Measurements from ENCODE around the gene ICAM4.
"Not testable (repeated sequence)": the region's sequence is repeated elsewhere in the genome, so short reads cannot be mapped to it uniquely, and the experiment has no call there.

The ICAM4 gene

DNA sequence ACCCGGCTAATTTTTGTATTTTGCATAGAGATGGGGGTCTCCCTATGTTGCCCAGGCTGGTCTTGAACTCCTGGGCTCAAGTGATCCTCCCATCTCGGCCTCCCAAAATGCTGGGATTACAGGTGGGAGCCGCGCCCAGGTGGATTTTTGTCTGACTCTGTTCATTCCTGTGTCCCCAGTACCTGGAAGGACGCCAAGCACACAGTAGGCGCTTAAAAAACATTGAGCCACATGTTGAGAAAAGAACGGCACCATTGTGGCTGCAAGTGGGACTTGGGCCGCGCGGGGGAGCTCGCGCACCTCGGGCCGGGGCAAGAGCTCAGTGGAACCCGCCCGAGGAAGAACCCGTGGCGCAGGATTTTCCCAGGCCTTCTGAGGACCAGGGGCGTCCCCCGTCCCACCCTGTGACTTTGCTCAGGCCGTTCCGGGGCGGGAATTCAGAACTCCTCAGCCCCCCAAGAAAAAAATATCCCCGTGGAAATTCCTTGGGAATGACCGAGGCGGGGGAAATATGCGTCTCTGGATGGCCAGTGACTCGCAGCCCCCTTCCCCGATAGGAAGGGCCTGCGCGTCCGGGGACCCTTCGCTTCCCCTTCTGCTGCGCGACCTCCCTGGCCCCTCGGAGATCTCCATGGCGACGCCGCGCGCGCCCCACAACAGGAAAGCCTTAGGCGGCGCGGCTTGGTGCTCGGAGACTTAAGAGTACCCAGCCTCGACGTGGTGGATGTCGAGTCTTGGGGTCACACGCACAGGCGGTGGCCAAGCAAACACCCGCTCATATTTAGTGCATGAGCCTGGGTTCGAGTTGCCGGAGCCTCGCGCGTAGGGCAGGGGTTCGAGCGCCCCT is 17.2 kb upstream of the ICAM4 start:
- DNase-seq (ENCODE audit: low spot score): peak; percentile 80

DNA sequence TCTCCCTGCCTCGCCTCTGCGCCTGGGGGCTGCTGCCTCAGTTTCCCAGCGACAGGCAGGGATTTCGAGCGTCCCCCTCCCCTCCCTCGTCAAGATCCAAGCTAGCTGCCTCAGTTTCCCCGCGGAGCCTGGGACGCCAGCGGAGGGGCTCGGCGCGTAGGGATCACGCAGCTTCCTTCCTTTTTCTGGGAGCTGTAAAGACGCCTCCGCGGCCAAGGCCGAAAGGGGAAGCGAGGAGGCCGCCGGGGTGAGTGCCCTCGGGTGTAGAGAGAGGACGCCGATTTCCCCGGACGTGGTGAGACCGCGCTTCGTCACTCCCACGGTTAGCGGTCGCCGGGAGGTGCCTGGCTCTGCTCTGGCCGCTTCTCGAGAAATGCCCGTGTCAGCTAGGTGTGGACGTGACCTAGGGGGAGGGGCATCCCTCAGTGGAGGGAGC is 16.6 kb upstream of the ICAM4 start:
- DNase-seq (ENCODE audit: low spot score): peak; percentile 57

GRCh38 chr19:10270616-10271394 is 15.9 kb upstream of the ICAM4 start, which contains the start of gene ICAM1:
TSS of gene ICAM1 (plus strand) at chr19:10271120. CDS start at chr19:10271160, 40 bp downstream.
- DNase-seq (ENCODE audit: low spot score): peak; percentile 87

- DNase-seq (ENCODE audit: low spot score): peak; percentile 40
These were observed 15.1 kb upstream of the ICAM4 start for GRCh38 chr19:10271543-10272086.

- no peak for DNase-seq (ENCODE audit: low spot score)
These were observed 12.2 kb upstream of the ICAM4 start for GRCh38 chr19:10274589-10274988.

GRCh38 chr19:10277795-10278589 is 8.8 kb upstream of the ICAM4 start:
- no peak for DNase-seq (ENCODE audit: low spot score)

- no peak for DNase-seq (ENCODE audit: low spot score)
These were observed 7.8 kb upstream of the ICAM4 start for GRCh38 chr19:10278935-10279334.

DNA sequence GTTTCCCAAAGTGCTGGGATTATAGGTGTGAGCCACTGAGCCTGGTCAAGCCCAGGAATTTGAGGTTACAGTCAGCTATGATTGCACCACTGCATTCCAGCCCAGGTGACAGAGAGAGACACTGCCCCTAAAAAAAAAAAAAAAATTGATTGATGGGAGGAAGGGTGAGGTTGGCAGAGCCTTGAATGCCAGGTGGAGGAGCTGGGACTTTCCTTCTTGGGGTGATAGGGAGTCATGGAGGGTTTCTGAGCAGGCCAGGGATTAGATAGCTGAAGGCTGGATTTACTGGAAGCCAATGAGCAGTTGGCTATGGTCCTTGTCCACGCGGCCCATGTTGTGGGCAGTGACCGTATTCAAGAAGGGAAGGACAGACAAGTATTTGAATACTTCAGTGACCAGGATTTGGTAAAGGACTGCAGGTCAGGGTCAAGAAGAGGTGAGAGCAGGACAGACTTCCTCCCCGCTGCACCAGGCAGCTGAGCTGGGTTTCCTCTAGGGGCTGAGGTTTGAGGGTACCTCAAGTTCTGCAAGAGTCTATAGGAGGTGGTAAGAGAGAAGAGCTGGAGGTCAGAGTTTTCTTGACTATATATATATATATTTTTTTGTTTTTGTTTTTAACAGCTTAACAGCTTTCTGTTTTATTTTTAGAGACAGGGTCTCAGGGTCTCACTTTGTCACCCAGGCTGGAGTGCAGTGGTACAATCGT is 6.9 kb upstream of the ICAM4 start:
- no peak for DNase-seq (ENCODE audit: low spot score)

DNA sequence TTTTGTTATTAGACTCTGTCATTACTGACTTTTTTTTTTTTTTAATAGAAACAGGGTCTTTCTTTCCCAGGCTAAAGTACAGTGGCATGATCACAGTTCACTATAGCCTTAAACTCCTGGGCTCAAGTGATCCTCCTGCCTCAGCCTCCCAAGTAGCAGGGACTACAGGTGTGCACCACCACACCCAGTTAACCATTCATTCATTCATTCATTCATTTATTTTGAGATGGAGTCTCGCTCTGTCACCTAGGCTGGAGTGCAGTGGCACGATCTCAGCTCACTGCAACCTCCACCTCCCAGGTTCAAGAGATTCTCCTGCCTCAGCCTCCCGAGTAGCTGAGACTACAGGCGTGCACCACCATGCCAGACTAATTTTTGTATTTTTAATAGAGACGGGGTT is 4.7 kb upstream of the ICAM4 start:
- DNase-seq (ENCODE audit: low spot score): not testable (repeated sequence)

DNA sequence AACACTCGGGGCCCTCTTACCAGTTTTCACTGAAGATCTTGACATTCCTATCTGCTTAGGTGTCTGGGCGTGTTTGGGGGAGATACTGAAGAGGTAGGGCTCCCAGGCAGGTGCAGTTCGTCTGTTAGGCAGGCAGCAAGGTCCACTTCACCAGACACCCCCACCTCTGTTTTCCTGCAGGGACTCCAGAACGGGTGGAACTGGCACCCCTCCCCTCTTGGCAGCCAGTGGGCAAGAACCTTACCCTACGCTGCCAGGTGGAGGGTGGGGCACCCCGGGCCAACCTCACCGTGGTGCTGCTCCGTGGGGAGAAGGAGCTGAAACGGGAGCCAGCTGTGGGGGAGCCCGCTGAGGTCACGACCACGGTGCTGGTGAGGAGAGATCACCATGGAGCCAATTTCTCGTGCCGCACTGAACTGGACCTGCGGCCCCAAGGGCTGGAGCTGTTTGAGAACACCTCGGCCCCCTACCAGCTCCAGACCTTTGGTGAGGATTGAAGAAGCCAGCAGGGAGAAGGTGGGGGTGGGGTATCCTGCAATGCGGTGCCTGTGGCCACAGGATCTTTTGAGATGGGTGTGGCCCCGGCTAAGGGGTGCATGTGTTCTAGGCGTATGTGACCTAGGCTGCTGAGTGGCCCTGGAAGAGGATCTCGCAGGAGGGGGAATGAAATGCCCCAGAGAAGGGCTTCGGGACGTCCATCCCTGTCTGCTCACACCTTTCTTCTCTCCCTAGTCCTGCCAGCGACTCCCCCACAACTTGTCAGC is 3.3 kb upstream of the ICAM4 start:
- no peak for DNase-seq (ENCODE audit: low spot score)

GRCh38 chr19:10284065-10284959 is 2.4 kb upstream of the ICAM4 start:
- no peak for DNase-seq (ENCODE audit: low spot score)

- no peak for DNase-seq (ENCODE audit: low spot score)
These were observed 1.8 kb upstream of the ICAM4 start for GRCh38 chr19:10284960-10285278.

DNA sequence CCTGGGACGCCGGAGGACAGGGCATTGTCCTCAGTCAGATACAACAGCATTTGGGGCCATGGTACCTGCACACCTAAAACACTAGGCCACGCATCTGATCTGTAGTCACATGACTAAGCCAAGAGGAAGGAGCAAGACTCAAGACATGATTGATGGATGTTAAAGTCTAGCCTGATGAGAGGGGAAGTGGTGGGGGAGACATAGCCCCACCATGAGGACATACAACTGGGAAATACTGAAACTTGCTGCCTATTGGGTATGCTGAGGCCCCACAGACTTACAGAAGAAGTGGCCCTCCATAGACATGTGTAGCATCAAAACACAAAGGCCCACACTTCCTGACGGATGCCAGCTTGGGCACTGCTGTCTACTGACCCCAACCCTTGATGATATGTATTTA is 1.4 kb upstream of the ICAM4 start:
- DNase-seq (ENCODE audit: low spot score): no peak

DNA sequence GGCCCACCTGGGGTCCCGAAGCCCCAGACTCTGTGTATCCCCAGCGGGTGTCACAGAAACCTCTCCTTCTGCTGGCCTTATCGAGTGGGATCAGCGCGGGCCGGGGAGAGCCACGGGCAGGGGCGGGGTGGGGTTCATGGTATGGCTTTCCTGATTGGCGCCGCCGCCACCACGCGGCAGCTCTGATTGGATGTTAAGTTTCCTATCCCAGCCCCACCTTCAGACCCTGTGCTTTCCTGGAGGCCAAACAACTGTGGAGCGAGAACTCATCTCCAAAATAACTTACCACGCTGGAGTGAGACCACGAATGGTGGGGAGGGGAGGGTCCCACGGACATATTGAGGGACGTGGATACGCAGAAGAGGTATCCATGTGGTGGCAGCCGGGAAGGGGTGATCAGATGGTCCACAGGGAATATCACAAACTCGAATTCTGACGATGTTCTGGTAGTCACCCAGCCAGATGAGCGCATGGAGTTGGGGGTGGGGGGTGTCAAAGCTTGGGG is 2.0 kb downstream of the ICAM4 start:
- peak; percentile 86 for DNase-seq (ENCODE audit: low spot score)

- peak; percentile 87 for DNase-seq (ENCODE audit: low spot score)
These were observed 2.5 kb downstream of the ICAM4 start for GRCh38 chr19:10289167-10289835.

DNA sequence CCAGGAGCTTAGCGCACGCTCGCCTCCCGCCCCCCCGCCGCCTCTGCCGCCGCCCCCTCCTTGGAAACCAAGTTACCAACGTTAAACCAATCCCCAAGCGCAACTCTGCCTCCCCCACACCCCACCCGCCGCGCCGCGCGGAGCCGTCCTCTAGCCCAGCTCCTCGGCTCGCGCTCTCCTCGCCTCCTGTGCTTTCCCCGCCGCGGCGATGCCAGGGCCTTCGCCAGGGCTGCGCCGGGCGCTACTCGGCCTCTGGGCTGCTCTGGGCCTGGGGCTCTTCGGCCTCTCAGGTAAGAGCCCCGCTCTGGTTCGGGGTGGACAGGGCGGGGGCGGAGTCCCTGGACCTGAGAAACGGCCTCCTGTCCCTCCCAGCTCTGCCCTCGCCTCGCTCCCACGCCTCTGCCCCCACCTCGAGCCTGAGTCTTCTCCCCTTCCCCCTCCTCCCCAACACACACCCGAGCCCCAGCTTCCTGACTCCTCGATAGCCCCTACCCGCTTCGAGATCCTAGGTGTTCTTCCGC is 3.1 kb downstream of the ICAM4 start, which contains the start of gene ICAM5:
Gene ICAM5, plus strand, starts transcription at position 117 of the 521 bp plus-strand sequence. Its CDS starts 92 bp downstream, at position 209.
- no peak for DNase-seq (ENCODE audit: low spot score)

DNA sequence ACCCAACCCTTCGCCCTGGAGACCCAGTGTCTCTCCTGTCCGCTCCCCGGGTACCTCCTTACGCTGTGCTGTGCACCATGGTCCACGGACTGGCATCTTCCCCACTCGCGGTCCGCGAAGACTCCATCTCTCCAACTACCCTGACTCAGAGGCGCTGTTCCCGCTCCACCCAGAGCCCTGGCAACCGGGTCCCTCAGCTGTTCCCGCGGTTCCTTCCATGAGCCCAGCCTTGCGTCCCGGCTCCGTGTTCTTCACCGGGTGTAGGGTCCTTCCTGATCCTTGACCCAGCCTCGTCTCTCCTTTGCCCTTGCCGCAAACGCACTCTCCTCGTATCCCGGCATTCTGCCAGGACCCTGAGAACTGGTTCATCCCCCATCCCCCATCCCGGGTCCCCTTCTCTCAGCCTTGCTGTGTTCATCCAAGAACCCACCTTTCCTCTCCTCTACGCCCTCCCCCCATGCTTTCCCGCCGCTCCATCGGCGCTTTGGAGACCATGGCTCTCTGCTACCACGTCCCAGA is 3.7 kb downstream of the ICAM4 start:
- DNase-seq (ENCODE audit: low spot score): no peak

DNA sequence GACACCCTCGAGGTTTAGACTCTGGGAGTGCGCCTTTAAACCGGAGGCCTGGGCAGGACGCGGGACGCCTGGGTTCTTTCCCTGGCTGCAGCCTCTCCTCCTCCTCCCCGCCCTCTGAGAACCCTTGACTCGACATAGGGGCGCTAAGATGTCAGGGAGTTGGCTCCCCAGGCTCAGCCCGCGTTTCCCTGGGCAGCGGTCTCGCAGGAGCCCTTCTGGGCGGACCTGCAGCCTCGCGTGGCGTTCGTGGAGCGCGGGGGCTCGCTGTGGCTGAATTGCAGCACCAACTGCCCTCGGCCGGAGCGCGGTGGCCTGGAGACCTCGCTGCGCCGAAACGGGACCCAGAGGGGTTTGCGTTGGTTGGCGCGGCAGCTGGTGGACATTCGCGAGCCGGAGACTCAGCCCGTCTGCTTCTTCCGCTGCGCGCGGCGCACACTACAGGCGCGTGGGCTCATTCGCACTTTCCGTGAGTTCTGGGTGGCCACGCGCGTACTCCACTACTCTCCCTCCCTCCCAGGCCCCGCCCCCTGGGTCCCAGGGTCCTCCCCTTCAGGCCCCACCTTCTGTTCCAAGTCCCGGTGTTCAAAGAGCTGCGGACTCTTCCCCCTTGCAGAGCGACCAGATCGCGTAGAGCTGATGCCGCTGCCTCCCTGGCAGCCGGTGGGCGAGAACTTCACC is 4.3 kb downstream of the ICAM4 start:
- no peak for DNase-seq (ENCODE audit: low spot score)
